ENCODE data around the gene SERPINA3.

The SERPINA3 gene

DNA sequence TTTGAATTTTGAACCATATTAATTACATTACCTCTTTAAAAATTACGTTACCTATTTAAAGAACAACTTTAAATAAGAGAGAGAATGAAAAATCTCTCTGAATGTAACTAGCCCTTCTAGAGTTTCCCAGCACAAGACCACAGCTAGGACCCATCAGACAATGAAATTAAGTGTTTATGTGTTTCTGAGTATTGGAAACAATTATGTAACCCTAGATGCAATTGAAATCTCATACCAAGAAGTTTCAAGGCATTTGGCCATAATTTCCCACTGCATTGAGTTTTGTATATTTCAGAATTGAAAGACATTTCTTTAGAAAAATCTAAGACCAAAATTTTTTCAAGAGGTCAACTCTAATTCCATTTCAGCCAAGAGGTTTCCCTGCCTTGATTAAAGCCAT, 47.1 kb downstream of the SERPINA3 start:
- H3K4me3 ChIP-seq (ENCODE audit: low read depth, low read length) = no peak overlapping the region
- TF ChIP-seq, protein P1, sequence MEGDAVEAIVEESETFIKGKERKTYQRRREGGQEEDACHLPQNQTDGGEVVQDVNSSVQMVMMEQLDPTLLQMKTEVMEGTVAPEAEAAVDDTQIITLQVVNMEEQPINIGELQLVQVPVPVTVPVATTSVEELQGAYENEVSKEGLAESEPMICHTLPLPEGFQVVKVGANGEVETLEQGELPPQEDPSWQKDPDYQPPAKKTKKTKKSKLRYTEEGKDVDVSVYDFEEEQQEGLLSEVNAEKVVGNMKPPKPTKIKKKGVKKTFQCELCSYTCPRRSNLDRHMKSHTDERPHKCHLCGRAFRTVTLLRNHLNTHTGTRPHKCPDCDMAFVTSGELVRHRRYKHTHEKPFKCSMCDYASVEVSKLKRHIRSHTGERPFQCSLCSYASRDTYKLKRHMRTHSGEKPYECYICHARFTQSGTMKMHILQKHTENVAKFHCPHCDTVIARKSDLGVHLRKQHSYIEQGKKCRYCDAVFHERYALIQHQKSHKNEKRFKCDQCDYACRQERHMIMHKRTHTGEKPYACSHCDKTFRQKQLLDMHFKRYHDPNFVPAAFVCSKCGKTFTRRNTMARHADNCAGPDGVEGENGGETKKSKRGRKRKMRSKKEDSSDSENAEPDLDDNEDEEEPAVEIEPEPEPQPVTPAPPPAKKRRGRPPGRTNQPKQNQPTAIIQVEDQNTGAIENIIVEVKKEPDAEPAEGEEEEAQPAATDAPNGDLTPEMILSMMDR (IDR thresholded peaks at IDR 0.05; ENCODE audit: low read depth, low read length) = no peak

DNA sequence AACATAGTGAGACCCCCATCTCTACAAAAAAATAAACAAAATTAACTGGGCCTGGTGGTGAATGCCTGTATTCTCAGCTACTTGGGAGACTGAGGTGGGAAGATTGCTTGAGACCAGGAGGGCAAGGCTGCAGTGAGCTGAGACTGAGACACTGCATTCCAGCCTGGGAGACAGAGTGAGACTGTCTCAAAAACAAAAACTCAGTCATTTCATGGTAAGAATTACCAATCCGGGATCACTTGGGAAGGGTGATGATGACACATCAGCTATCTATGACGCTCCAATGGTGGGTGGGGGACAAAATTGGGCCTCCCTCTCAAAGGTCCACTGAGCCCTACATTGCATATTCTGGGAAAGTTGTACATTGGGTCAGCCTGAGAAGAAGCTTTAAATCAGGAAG, 47.7 kb downstream of the SERPINA3 start:
- no peak overlapping the region for H3K4me3 ChIP-seq (ENCODE audit: low read depth, low read length)
- TF ChIP-seq, protein P1 (IDR thresholded peaks at IDR 0.05; ENCODE audit: low read depth, low read length) = no peak

DNA sequence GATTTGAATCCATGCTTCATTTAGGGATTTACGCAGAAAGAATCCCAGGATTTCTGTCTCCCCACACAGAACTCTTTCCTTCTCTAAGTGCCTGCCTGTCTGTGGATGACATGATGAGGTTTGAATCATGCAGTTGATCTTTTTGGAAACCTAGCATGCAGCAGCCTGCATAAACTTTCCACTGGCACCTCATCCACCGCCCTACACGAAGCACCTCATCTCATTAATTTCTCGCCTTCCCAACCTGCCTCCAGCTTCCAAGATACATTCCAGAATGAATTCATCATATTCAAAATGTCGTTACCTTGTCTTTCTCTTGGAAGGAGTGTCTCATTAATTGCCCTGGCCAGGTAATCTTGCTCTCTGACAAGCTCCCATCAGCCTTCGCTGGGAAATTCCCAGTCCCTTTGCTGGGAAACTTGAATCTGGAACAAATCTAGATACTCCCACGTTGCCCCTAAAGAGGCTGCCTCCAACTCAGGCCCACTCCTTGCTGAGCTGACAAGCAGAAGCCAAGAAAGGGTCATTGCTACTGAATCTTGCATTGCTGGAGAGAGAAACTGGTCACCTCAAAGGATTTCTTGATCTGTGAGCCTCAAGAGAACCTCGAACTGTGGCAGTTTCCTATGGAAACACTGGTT, 48.2 kb downstream of the SERPINA3 start:
- no peak overlapping the region for H3K4me3 ChIP-seq (ENCODE audit: low read depth, low read length)
- TF ChIP-seq, protein P1 (IDR thresholded peaks at IDR 0.05; ENCODE audit: low read depth, low read length) = no peak

DNA sequence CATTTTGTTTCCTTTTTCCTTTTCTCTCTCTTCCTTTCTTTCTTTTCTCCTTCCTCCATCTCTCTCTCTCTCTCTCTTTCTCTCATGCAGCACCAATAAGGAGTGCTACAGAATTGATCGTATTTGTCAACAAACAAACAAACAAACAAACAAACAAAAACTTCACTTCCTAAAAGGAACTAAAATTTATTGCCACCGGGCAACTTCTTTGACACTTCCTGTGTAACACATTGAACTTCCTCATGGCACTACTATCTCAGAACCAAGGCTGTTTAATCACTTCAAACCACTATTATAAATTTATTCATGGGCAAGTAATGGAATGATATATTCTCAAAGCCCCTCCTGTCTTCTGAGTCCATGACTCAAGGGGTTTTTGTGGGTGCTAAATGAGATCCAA, 51.3 kb downstream of the SERPINA3 start:
- TF ChIP-seq, protein P1 (IDR thresholded peaks at IDR 0.05; ENCODE audit: low read depth, low read length) = no peak

DNA sequence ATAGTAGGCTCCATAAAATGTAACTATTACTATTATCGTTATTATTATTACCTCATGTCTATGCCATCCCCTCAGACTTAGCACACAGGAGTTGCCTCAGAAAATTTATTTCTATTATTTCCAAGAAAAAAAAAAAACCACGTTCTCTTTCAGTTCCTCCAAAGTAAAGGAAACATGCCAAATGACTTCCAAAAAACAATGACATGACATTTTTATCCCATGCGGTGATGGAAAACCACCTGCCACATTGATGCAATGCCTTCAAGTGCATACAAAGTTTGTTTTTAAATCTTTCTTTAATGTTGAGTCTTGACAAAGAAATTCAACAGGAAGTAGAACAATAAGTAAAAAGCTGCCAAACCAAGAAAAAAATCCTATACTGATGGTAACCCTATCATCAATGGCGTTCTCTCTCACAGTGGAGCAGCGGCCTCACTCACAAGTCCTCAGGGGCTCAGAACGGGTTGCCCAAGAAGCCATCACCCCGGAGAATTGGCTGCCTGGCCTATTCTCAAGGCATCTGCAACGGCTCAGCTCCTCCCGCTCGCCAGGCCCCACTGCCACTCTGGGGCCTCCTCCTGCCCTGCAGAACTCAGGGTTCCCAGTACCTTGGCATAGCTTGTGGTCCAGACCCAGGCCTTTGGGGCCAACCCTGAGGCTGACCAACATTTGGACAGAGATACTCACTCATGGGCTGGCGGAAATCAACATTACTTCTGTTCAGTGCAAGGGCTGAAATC, 51.9 kb downstream of the SERPINA3 start:
- no peak overlapping the region for H3K4me3 ChIP-seq (ENCODE audit: low read depth, low read length)
- TF ChIP-seq, protein P1 (IDR thresholded peaks at IDR 0.05; ENCODE audit: low read depth, low read length) = no peak

More for the DNA sequence above, 51.3 kb downstream of the SERPINA3 start:
- H3K4me3 ChIP-seq (ENCODE audit: low read depth, low read length) = no peak overlapping the region

DNA sequence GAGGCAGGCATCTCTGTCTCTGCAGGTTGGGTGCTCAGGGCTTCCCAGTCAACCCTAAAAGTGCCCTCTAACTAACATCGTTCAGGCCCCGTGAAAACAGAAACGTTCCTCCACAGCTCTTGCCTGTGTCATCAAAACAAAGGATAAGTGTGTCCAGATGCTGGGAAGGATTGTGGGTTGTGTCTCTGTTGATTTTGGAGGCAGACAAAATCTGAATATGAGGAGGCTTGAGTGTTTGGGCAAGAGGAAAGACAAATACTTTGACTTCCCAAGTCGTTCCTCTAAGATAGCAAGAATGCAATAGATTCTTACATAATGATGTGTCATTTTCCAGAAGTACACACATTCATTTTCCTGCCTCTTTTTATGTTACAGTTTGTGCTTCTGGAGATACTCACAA, 52.9 kb downstream of the SERPINA3 start:
- TF ChIP-seq, protein P1 (IDR thresholded peaks at IDR 0.05; ENCODE audit: low read depth, low read length) = no peak
- no peak overlapping the region for H3K4me3 ChIP-seq (ENCODE audit: low read depth, low read length)

DNA sequence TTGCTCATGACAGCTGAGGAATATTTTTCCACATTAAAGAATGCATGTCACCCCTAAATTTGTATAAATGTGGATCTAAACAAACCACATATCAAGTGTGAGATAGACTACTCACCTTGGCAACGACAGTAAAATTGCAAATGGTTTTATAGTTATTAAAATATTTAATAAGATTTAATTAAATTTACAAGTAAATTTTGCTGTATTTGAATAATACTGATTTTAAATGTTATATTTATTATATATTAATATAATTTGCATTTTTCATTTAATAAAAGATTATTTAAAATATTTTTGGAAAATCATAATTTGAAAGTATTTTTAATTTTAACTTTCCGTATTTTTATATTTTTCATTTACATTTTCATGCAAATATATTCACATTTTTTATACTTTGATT, 53.4 kb downstream of the SERPINA3 start:
- TF ChIP-seq, protein P1 (IDR thresholded peaks at IDR 0.05; ENCODE audit: low read depth, low read length) = no peak
- H3K4me3 ChIP-seq (ENCODE audit: low read depth, low read length) = no peak overlapping the region
